Large intestine (tissue), 3 donors: ENCODE measurements around the gene ROBO2. TPM values are rescaled to one million over a fixed set of nuclear protein-coding genes. Genes with fewer than 3 reads are reported as not detected.

Experiments used
- DNase-seq, 2 donors: peaks; one replicate each; pipeline versions ENCODE4 v3.0.0 to v3.0.0-alpha.2; 2013
- H3K27ac ChIP-seq: one replicate; pipeline ENCODE4 v1.5.1; 2013; ENCODE audit warnings: low read length
- H3K27me3 ChIP-seq: 2 replicates; pipeline ENCODE4 v1.6.1; 2013; ENCODE audit warnings: low read length; ENCODE audit not compliant: control insufficient read depth, insufficient read depth
- H3K36me3 ChIP-seq: 2 replicates; pipeline ENCODE4 v1.6.1; 2013; ENCODE audit warnings: low read length; ENCODE audit not compliant: control insufficient read depth, insufficient read depth
- H3K4me1 ChIP-seq: one replicate; pipeline ENCODE4 v1.6.1; 2013; ENCODE audit warnings: low read length; ENCODE audit not compliant: control insufficient read depth, insufficient read depth
- H3K4me3 ChIP-seq: one replicate; pipeline ENCODE4 v1.5.1; 2013; ENCODE audit warnings: low read length
- H3K9me3 ChIP-seq: one replicate; pipeline ENCODE4 v1.6.1; 2013; ENCODE audit warnings: mild to moderate bottlenecking, low read depth, low read length, moderate library complexity; ENCODE audit not compliant: control insufficient read depth
- WGBS: methylation state at CpG from one replicate; pipeline ENCODE4 v1.1.5; 2013; ENCODE audit warnings: low lambda C conversion rate; ENCODE audit not compliant: insufficient coverage; 5-methylcytosine and 5-hydroxymethylcytosine counted together
- polyA plus RNA-seq: library from polyadenylated mRNA; unstranded; fragments of 120-200 nt; gene quantifications from one replicate; pipeline ENCODE4 v1.2.1, GENCODE V29; 2013

Gene ROBO2
- polyA plus RNA-seq, 1 donor, result 9.6 TPM

DNA sequence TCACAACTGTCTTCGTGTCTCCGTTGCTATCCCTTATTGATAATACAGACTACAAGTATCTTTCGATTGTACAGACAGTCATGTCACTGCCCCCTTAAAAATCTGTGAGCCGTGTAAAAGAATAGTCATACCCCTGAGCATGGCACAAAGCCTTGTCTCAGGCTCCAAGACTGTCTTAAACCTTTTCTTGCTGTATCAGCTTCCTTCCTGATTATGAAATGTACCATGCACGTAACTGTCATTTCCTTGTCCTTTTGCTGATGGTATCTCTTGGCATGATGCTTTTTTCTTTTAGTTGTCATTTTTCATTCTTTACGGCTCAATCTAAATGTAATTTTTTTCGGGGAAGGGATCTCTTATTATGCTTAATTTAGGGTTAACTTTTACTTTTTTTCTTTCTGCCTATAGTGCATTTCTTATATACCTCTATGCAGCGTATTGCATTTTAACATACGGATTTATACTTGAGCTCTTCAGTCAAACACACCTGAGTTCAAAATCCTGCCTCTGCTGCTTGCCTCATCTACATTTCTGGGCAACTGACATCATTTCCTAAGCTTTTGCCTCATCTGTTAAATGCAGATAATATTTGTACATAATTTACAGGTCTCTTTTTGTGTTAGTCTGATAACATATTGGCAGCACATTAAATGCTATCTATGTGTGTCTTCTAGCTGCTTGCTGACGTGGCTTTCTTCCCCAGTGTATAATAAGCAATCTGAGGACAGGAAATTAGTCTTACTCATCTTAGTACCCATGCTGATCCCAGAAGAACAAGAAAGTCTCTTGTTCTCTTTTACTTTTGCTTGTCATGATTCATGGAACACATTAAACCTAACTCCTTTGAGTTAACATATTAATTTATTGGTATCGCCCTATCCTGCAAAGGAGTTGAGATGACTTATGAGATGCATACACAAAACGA is 57.3 kb downstream of the ROBO2 start:
- DNase-seq, result no peak
- Histone ChIP-seq H3K9me3 (peaks cover 3% of the 10 kb centered on the region), H3K27ac (no peak overlapping the region), H3K4me3 (no peak overlapping the region), H3K27me3 (no peaks in the 10 kb centered on the region), H3K4me1 (no peaks in the 10 kb centered on the region), H3K36me3 (peaks cover 4% of the 10 kb centered on the region)
- 94% methylated on average over 4 of the region's 12 CpGs for WGBS

DNA sequence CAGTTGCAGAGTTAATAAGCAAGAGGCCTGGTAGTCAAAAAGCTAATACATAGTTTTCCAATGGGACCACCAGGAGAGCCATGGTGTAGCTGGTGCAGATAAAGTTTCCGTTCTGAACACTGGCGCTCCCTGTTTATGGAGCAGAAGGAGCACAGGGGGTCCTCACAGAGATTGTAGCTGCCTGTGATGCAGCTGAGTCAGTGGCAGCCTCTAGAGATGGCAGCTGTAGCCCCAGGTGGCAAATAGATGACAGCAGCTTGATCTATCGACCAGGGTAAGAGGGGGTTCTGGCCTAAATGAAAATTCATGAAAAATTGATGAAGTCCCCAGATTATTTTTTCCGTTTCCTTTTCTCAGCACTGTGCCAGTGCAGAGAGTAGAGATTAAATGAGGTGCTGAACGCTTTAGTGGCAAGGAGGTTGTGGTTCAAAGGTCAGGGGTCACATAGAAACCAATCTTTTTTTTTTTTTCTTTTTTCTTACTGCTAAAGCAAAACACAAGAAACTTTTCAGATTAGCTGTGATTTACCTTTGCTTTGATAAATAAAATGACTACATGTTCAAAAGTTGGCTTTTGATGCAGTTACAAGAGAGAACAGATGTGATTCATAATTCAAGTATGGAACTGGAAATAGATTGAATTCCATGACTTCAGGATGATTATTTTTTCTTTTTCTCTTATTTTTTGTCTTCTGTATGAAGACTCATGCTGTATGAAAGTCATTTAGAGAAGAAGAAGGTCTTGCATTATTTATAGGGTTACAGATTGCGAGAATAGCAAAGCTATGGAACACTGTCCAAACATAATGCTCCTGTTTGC is 63.3 kb downstream of the ROBO2 start:
- no peaks in the 10 kb centered on the region for H3K27me3 ChIP-seq
- H3K9me3 ChIP-seq, result no peaks in the 10 kb centered on the region
- peaks cover under 1% of the 10 kb centered on the region for H3K36me3 ChIP-seq
- H3K4me3 ChIP-seq, result no peak overlapping the region
- WGBS, result 94% methylated on average over 2 of the region's 6 CpGs
- DNase-seq, result no peak
- no peaks in the 10 kb centered on the region for H3K4me1 ChIP-seq
- no peak overlapping the region for H3K27ac ChIP-seq

DNA sequence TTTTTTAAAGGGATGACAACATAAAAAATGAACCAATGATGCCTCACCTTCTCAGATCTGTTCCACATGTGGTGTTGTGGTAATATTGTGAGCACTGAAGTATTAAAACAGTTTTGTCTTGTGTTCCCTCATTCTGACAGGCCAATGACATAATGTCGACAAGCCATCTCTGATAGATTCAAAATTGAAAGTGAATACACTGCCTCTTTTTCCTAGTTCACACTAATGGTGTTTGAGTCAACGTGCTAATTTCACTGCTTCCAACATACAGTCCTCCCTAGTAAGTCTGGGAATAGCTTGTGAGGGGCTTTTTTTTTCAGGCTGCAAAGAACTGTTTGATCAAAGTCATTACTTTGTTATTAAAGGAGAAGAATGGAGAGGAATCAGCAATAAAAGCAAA is 82.8 kb downstream of the ROBO2 start:
- H3K9me3 ChIP-seq, result no peaks in the 10 kb centered on the region
- no CpG with 5 or more reads among the region's 2 CpGs for WGBS
- no peak for DNase-seq

DNA sequence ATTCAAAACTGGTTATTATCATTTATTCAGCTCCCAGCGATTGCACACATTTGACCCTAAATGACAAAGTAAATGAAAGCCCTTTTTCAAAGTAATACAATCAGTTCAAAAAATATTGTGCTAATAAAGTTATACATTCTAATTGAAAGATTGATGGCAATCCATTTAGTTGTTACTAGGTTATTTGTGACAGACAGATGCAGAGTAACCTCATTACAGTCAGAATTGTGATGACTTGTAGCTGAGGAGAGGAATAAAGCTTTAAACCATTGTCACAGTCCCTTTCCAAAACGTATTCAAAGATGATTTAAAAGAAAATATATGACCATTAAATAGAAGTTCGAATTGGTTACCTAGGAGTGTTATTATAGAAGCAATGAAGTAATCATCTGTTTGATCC is 86.1 kb downstream of the ROBO2 start:
- Histone ChIP-seq H3K27me3 (no peaks in the 10 kb centered on the region), H3K4me1 (no peaks in the 10 kb centered on the region), H3K4me3 (no peak overlapping the region), H3K9me3 (no peaks in the 10 kb centered on the region), H3K36me3 (no peaks in the 10 kb centered on the region), H3K27ac (no peak overlapping the region)
- no peak for DNase-seq
- WGBS, result 100% methylated on average over 1 of the region's 3 CpGs

More for the DNA sequence above, 82.8 kb downstream of the ROBO2 start:
- H3K4me1 ChIP-seq, result no peaks in the 10 kb centered on the region
- no peak overlapping the region for H3K27ac ChIP-seq
- no peaks in the 10 kb centered on the region for H3K36me3 ChIP-seq
- no peak overlapping the region for H3K4me3 ChIP-seq
- no peaks in the 10 kb centered on the region for H3K27me3 ChIP-seq

DNA sequence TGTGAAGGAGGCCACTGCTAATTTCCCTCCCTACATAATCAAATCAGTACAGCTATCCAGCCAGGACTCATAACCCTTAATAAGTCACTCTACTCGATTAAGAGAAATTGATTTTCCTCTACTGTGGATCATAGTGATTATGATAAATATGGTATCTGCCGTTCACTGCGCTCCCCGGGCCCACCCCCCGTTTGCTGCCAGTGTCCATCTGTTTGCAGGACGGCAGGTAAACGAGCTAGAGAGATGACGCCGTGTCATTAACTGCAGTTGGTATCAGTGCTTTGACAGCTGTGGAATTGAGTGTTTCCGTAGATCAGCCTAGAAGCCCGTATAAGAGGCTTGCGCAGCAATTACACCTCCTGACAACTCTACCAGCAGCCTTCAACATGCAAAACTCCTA is 94.9 kb downstream of the ROBO2 start:
- Histone ChIP-seq H3K27ac (no peak overlapping the region), H3K36me3 (no peaks in the 10 kb centered on the region), H3K27me3 (no peaks in the 10 kb centered on the region), H3K9me3 (peaks cover 3% of the 10 kb centered on the region), H3K4me1 (no peaks in the 10 kb centered on the region), H3K4me3 (no peak overlapping the region)
- WGBS, result no CpG with 5 or more reads among the region's 12 CpGs
- peak in 1 of 2 donors; percentile 17 for DNase-seq

DNA sequence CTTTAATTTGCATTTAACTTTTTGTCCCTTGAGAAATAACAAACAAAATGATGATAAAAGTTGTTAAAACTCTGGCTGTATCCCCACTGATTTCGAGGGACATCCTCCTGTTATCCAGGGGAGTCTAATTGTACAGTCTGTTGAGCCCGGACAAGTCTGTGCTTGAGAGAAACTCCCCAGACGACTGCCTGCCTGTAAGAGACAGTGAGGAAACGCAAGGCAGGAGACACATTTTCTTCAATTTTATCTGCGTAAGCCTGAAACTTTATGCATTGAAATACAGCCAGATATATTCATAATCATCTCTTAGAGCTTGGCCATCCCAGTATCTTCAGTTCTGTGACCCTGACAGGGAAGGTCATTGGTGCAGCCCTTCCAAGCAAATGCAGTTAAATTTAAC is 97.7 kb downstream of the ROBO2 start:
- H3K9me3 ChIP-seq, result peaks cover 3% of the 10 kb centered on the region
- no peaks in the 10 kb centered on the region for H3K4me1 ChIP-seq
- H3K4me3 ChIP-seq, result no peak overlapping the region
- no peaks in the 10 kb centered on the region for H3K27me3 ChIP-seq
- no CpG with 5 or more reads among the region's 5 CpGs for WGBS
- H3K27ac ChIP-seq, result no peak overlapping the region
- no peak for DNase-seq
- no peaks in the 10 kb centered on the region for H3K36me3 ChIP-seq

DNA sequence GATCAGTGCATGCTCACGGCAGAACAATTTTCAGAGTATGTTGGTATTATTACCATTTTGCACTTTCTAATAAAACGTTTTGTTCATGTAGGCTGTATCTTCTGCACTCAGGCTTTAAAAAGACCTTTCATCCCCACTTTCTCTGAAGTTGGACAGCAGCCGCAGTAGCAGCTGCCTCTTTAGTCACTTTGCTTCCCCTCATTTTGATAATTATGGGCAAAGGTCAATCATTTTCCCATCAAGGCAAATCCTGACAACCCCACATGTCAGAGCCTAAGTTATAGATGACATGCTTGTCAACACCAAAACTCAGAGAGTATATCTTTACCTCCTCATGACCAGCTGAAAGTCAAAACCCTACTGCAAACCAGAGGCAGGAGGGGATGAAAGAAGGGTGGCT is 99.7 kb downstream of the ROBO2 start:
- H3K4me1 ChIP-seq, result no peaks in the 10 kb centered on the region
- no peak overlapping the region for H3K4me3 ChIP-seq
- H3K27ac ChIP-seq, result no peak overlapping the region
- no peaks in the 10 kb centered on the region for H3K36me3 ChIP-seq
- H3K9me3 ChIP-seq, result peaks cover 3% of the 10 kb centered on the region
- WGBS, result no CpG with 5 or more reads among the region's 3 CpGs
- DNase-seq, result no peak
- H3K27me3 ChIP-seq, result no peaks in the 10 kb centered on the region

DNA sequence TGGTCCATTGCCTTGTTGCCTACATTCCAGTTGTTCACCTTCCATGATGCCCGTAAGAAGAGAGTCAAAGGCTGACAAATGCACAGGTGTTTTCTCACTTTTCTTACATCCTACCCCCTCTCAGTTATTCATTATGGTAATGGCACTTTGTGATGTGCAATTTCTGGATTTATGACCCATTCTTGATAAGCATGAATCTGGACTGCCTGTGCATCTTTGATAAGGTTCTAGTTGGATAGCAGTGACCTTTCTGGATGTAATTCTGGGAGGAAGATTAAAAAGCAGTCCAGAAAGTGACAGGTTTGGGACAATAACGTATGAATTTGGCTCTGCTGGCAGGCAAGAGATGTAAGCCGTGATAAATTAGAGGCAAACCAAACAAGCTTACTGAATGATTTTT is 101.5 kb downstream of the ROBO2 start:
- WGBS, result no CpG with 5 or more reads among the region's 3 CpGs
- Histone ChIP-seq H3K4me3 (no peak overlapping the region), H3K27ac (no peak overlapping the region), H3K9me3 (no peaks in the 10 kb centered on the region), H3K4me1 (no peaks in the 10 kb centered on the region), H3K27me3 (no peaks in the 10 kb centered on the region), H3K36me3 (no peaks in the 10 kb centered on the region)
- DNase-seq, result no peak

DNA sequence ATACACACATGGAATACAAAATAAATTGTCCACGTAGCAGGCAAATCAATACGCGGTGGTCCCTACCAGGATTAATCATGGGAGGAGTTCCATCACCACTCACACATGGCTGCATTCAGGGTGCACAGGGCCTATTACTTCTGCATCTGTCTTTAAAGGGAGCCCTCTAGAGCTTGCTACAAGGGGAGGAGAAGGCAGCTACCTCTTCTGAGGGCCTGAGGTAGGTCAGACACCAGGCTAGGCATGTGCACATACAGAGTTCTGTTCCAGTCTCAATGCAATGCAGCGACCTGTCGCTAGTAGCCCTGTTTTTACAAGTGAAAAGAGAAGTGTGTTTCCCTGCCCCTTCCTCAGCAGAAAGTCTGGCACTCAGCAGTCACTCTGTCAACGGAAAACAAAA is 102.7 kb downstream of the ROBO2 start:
- no peak for DNase-seq
- no peaks in the 10 kb centered on the region for H3K4me1 ChIP-seq
- H3K27ac ChIP-seq, result no peak overlapping the region
- no CpG with 5 or more reads among the region's 6 CpGs for WGBS
- H3K4me3 ChIP-seq, result no peak overlapping the region
- H3K9me3 ChIP-seq, result no peaks in the 10 kb centered on the region
- no peaks in the 10 kb centered on the region for H3K36me3 ChIP-seq
- no peaks in the 10 kb centered on the region for H3K27me3 ChIP-seq

DNA sequence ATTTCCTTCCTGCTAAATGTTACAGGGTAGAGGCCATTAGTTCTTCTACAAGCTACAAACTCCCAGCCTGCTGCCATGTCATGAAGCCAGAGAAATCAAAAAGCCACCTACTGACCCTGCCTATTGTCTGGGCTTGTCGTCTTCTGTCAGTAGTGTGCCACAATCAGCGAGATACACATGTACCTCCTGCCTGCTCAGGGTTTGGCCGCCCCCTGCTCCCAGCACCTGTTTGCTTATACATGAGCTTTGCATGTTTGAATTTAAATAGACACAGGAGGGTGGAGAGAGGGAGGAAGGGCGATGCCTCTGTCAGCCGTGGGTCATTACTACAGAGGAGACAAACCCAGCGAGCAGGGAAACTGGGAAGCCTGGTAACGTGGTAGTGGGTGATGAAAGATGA is 106.1 kb downstream of the ROBO2 start:
- WGBS, result no CpG with 5 or more reads among the region's 7 CpGs
- no peak for DNase-seq
- Histone ChIP-seq H3K36me3 (no peaks in the 10 kb centered on the region), H3K27ac (no peak overlapping the region), H3K9me3 (no peaks in the 10 kb centered on the region), H3K4me3 (no peak overlapping the region), H3K27me3 (no peaks in the 10 kb centered on the region), H3K4me1 (no peaks in the 10 kb centered on the region)
